Activated B cell treated with CpG ODN at 0.5 μM for 24 hours (primary cell): ENCODE results near the gene OSBPL8. TPM values are rescaled to one million over a fixed set of nuclear protein-coding genes. Genes with fewer than 3 reads are reported as not detected.
A peak's percentile ranks its signal among the peaks of the same experiment; 100 is the strongest.

Experiments
- ATAC-seq: fragments of 200-7000 bp; cut with Tn5 transposase; one replicate; pipeline ENCODE4 v1.10.0; 2021; ENCODE audit warnings: low read depth, mild to moderate bottlenecking, moderate library complexity
- CTCF ChIA-PET: fragments of 350-600 bp; sonication (Branson Sonifier 250); formaldehyde crosslinking; loops from one replicate; lab custom pipeline; 2021; ENCODE audit warnings: antibody characterized with exemption; lab: Charles Lee
- POLR2A ChIA-PET: fragments of 350-600 bp; sonication (Branson Sonifier 250); formaldehyde crosslinking; loops from one replicate; lab custom pipeline; 2021; ENCODE audit warnings: antibody characterized with exemption; lab: Charles Lee
- DNase-seq: peaks from one replicate; pipeline ENCODE4 v3.0.0; 2022
- H3K27ac Mint-ChIP-seq: one replicate; pipeline ENCODE4 v1.8.0; 2020; ENCODE audit warnings: mixed read lengths
- H3K27me3 Mint-ChIP-seq: one replicate; pipeline ENCODE4 v1.8.0; 2021; ENCODE audit warnings: mixed read lengths
- H3K36me3 Mint-ChIP-seq: one replicate; pipeline ENCODE4 v1.8.0; 2021; ENCODE audit warnings: low read depth, mixed read lengths
- H3K4me1 Mint-ChIP-seq: one replicate; pipeline ENCODE4 v1.8.0; 2021; ENCODE audit warnings: mixed read lengths
- H3K4me3 Mint-ChIP-seq: one replicate; pipeline ENCODE4 v1.8.0; 2020; ENCODE audit warnings: mild to moderate bottlenecking, mixed read lengths
- H3K9me3 Mint-ChIP-seq: one replicate; pipeline ENCODE4 v1.8.0; 2020; ENCODE audit warnings: mixed read lengths
- intact Hi-C: fragments of 100-400 bp; cut with micrococcal nuclease; formaldehyde crosslinking; loops from one replicate; pipeline ENCODE4 v1.15.1; 2024
- total RNA-seq: library from RNA; stranded (reverse); gene quantifications from 2 replicates; pipeline ENCODE4 v1.2.3, GENCODE V29; 2022
- TF ChIP-seq, protein P1 (sequence below): fragments of 200-600 bp; IDR thresholded peaks from one replicate; pipeline ENCODE4 v1.8.0; 2022; ENCODE audit warnings: antibody characterized with exemption, mild to moderate bottlenecking

OSBPL8 gene
- total RNA-seq, 1 donor from 2014 or later: 79.6 TPM

DNA sequence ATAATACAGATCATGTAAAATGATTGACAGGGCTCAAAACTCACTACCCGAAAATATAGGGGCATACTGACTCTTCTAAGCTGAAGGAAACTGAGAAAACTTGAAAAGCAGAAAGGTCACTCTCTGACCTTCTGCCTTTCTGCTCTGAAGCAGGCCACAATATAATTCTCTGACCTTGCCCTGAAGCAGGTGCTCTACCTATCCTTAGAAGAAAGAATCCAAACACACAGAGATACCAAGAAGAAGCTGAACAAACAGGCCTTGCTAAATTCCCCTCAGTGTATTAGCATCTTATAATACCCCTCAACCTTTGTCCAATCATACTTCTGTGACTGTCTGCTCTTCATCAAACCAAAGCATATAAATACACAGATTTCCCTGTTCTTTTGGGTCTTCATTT is 150.5 kb downstream of the OSBPL8 start:
- TF ChIP-seq, protein P1, sequence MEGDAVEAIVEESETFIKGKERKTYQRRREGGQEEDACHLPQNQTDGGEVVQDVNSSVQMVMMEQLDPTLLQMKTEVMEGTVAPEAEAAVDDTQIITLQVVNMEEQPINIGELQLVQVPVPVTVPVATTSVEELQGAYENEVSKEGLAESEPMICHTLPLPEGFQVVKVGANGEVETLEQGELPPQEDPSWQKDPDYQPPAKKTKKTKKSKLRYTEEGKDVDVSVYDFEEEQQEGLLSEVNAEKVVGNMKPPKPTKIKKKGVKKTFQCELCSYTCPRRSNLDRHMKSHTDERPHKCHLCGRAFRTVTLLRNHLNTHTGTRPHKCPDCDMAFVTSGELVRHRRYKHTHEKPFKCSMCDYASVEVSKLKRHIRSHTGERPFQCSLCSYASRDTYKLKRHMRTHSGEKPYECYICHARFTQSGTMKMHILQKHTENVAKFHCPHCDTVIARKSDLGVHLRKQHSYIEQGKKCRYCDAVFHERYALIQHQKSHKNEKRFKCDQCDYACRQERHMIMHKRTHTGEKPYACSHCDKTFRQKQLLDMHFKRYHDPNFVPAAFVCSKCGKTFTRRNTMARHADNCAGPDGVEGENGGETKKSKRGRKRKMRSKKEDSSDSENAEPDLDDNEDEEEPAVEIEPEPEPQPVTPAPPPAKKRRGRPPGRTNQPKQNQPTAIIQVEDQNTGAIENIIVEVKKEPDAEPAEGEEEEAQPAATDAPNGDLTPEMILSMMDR: no peak
- POLR2A ChIA-PET: no interaction called here
- ATAC-seq (no peak), DNase-seq (no peak)
- no peaks in the 10 kb centered on the region for H3K9me3 Mint-ChIP-seq
- H3K36me3 Mint-ChIP-seq: peaks cover 33% of the 10 kb centered on the region
- CTCF ChIA-PET: interaction anchor here (0.6 to 1.0 kb wide), 2 partner anchors 65 to 178 kb away, joined by 3 to 4 read pairs; no protein-coding TSS in a partner anchor
- no peaks in the 10 kb centered on the region for H3K27me3 Mint-ChIP-seq
- H3K4me3 Mint-ChIP-seq: no peak overlapping the region
- intact Hi-C loops: loop anchor here (2.0 kb wide), 1 partner anchor 14 kb away; no protein-coding TSS in a partner anchor
- no peak overlapping the region for H3K27ac Mint-ChIP-seq
- H3K4me1 Mint-ChIP-seq: peaks cover 5% of the 10 kb centered on the region

DNA sequence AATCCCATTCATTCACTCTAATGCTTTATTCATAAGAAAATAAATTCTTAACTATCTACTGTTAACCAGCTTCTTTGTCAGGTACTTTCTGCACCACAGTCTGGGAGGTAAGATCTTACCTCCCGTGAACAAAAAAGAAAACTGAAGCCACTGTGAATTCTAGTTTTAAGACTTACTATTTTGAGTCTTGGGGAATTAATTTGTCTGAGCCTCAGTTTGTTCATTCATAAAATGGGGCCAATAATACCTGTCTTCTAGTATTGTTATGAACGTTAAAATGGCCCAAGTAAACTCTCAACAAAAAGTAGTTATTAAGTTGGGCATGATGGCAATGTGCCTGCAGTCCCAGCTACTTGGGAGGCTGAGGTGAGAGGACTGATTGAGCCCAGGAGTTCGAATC is 151.9 kb downstream of the OSBPL8 start:
- intact Hi-C loops: loop anchor here (2.0 kb wide), 1 partner anchor 15 kb away; no protein-coding TSS in a partner anchor
- H3K27me3 Mint-ChIP-seq: no peaks in the 10 kb centered on the region
- H3K9me3 Mint-ChIP-seq: no peaks in the 10 kb centered on the region
- H3K4me1 Mint-ChIP-seq: peaks cover 5% of the 10 kb centered on the region
- no peak overlapping the region for H3K27ac Mint-ChIP-seq
- no peak for DNase-seq
- TF ChIP-seq, protein P1: no peak
- POLR2A ChIA-PET: interaction anchor here (0.6 kb wide), 1 partner anchor 178 kb away, joined by 3 read pairs; no protein-coding TSS in a partner anchor
- CTCF ChIA-PET: interaction anchor here (0.7 to 1.3 kb wide), 3 partner anchors 48 to 179 kb away, joined by 3 read pairs; no protein-coding TSS in a partner anchor
- no peak for ATAC-seq
- peaks cover 39% of the 10 kb centered on the region for H3K36me3 Mint-ChIP-seq
- no peak overlapping the region for H3K4me3 Mint-ChIP-seq

DNA sequence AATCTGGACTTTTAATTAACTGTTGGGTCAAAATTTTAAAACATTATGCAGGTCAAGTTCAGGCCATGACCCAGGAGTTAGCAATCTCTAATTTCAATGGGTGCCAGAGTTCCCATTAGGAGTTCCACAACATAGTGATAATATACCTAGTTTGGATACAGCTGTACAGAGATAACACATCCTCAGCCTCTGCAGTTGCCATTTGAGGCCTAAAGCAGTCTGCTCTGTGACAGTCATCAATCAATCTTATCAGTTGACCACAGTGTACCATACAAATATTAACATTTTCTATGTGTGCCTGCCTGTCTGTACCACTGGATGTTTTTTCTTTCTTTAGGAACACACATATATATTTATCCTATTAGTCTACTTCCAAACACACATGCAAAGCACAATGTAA is 157.3 kb downstream of the OSBPL8 start:
- DNase-seq: no peak
- Mint-ChIP-seq H3K9me3 (no peaks in the 10 kb centered on the region), H3K4me1 (no peaks in the 10 kb centered on the region), H3K27me3 (no peaks in the 10 kb centered on the region), H3K36me3 (peaks cover 58% of the 10 kb centered on the region), H3K27ac (no peak overlapping the region), H3K4me3 (no peak overlapping the region)
- POLR2A ChIA-PET: no interaction called here
- ATAC-seq: no peak
- TF ChIP-seq, protein P1: no peak
- CTCF ChIA-PET: no interaction called here
- intact Hi-C loops: loop anchor here (5.0 kb wide), 1 partner anchor 45 kb away; no protein-coding TSS in a partner anchor

DNA sequence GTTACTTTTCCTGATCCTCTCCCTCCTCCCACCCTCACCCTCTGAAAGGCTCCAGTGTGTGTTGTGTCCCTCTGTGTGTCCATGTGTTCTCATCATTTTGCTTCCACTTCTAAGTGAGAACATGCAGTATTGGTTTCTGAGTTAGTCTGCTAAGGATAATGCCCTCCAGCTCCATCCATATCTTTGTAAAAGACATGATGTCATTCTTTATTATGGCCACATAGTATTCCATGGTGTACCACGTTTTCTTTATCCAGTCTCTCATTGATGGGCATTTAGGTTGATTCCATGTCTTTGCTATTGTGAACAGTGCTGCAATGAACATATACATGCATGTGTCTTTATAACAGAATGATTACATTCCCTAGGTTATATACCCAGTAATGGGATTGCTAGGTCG is 159.4 kb downstream of the OSBPL8 start:
- Mint-ChIP-seq H3K9me3 (no peaks in the 10 kb centered on the region), H3K4me1 (no peaks in the 10 kb centered on the region), H3K27me3 (no peaks in the 10 kb centered on the region), H3K4me3 (no peak overlapping the region), H3K36me3 (peaks cover 53% of the 10 kb centered on the region), H3K27ac (peak overlapping the region; percentile 19)
- intact Hi-C loops: loop anchor here (5.0 kb wide), 1 partner anchor 47 kb away; no protein-coding TSS in a partner anchor
- ATAC-seq (no peak), DNase-seq (no peak)
- ChIA-PET POLR2A (no interaction called here), CTCF (interaction anchor here (1.5 kb wide), 1 partner anchor 186 kb away, joined by 3 read pairs; no protein-coding TSS in a partner anchor)
- TF ChIP-seq, protein P1: no peak

DNA sequence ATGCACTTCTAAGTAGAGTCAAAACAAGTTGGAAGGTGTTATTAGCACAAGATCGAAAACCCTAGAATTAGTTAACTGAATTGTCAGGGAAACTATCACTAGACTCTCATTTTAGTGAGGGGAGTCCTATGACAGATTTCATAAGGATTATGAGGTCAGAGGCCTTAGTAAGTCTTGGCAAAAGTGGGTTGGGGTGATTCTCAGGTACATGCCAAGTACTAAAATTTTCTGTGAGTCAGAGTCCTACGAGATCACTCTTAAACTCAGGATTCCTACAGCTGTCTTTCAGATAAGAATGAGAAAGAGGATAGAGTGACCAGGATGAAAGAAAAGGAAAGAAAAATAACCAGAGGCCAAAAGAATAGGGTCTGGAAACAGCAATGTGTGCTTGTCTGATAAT is 160.5 kb downstream of the OSBPL8 start:
- ATAC-seq: no peak
- DNase-seq: no peak
- ChIA-PET CTCF (interaction anchor here (1.5 kb wide), 1 partner anchor 187 kb away, joined by 3 read pairs; no protein-coding TSS in a partner anchor), POLR2A (no interaction called here)
- Mint-ChIP-seq H3K9me3 (no peaks in the 10 kb centered on the region), H3K27ac (no peak overlapping the region), H3K4me1 (no peaks in the 10 kb centered on the region), H3K36me3 (peaks cover 56% of the 10 kb centered on the region), H3K4me3 (no peak overlapping the region), H3K27me3 (no peaks in the 10 kb centered on the region)
- intact Hi-C loops: no loop called here
- TF ChIP-seq, protein P1: no peak
